ENCODE results near the gene NLGN1.

Gene NLGN1

GRCh38 chr3:174035328-174035886 is 637.9 kb downstream of the NLGN1 start:
- Histone ChIP-seq H3K36me3 (ENCODE audit: control insufficient read depth, insufficient read depth, low read length) (no peaks in the 10 kb centered on the region), H3K4me3 (replicated peaks; ENCODE audit: low read depth, low read length) (no peak overlapping the region), H3K27me3 (replicated peaks; ENCODE audit: control insufficient read depth, insufficient read depth, low read length) (no peaks in the 10 kb centered on the region)
- no peak for DNase-seq (ENCODE audit: extremely low read depth, insufficient read length)
- TF ChIP-seq CTCF (IDR thresholded peaks at IDR 0.05; ENCODE audit: insufficient read depth, low read length, poor library complexity, severe bottlenecking): no peak

- no peaks in the 10 kb centered on the region for H3K27me3 ChIP-seq (replicated peaks; ENCODE audit: control insufficient read depth, insufficient read depth, low read length)
- DNase-seq (ENCODE audit: extremely low read depth, insufficient read length): no peak
- H3K36me3 ChIP-seq (ENCODE audit: control insufficient read depth, insufficient read depth, low read length): no peaks in the 10 kb centered on the region
- no peak for TF ChIP-seq CTCF (IDR thresholded peaks at IDR 0.05; ENCODE audit: insufficient read depth, low read length, poor library complexity, severe bottlenecking)
- no peak overlapping the region for H3K4me3 ChIP-seq (replicated peaks; ENCODE audit: low read depth, low read length)
Observed at GRCh38 chr3:174046311-174046710, 648.8 kb downstream of the NLGN1 start.

- DNase-seq (ENCODE audit: extremely low read depth, insufficient read length): no peak
- no peak for TF ChIP-seq CTCF (IDR thresholded peaks at IDR 0.05; ENCODE audit: insufficient read depth, low read length, poor library complexity, severe bottlenecking)
- Histone ChIP-seq H3K27me3 (replicated peaks; ENCODE audit: control insufficient read depth, insufficient read depth, low read length) (no peaks in the 10 kb centered on the region), H3K4me3 (replicated peaks; ENCODE audit: low read depth, low read length) (no peak overlapping the region), H3K36me3 (ENCODE audit: control insufficient read depth, insufficient read depth, low read length) (no peaks in the 10 kb centered on the region)
Observed at GRCh38 chr3:174049472-174049871, 651.9 kb downstream of the NLGN1 start.

- TF ChIP-seq CTCF (IDR thresholded peaks at IDR 0.05; ENCODE audit: insufficient read depth, low read length, poor library complexity, severe bottlenecking): no peak
- Histone ChIP-seq H3K27me3 (replicated peaks; ENCODE audit: control insufficient read depth, insufficient read depth, low read length) (no peaks in the 10 kb centered on the region), H3K4me3 (replicated peaks; ENCODE audit: low read depth, low read length) (no peak overlapping the region), H3K36me3 (ENCODE audit: control insufficient read depth, insufficient read depth, low read length) (no peaks in the 10 kb centered on the region)
- DNase-seq (ENCODE audit: extremely low read depth, insufficient read length): no peak
Observed at GRCh38 chr3:174051191-174051590, 653.6 kb downstream of the NLGN1 start.

- no peaks in the 10 kb centered on the region for H3K36me3 ChIP-seq (ENCODE audit: control insufficient read depth, insufficient read depth, low read length)
- H3K27me3 ChIP-seq (replicated peaks; ENCODE audit: control insufficient read depth, insufficient read depth, low read length): no peaks in the 10 kb centered on the region
- TF ChIP-seq CTCF (IDR thresholded peaks at IDR 0.05; ENCODE audit: insufficient read depth, low read length, poor library complexity, severe bottlenecking): no peak
- DNase-seq (ENCODE audit: extremely low read depth, insufficient read length): no peak
- no peak overlapping the region for H3K4me3 ChIP-seq (replicated peaks; ENCODE audit: low read depth, low read length)
Observed at GRCh38 chr3:174058804-174059203, 661.3 kb downstream of the NLGN1 start.

- no peak for DNase-seq (ENCODE audit: extremely low read depth, insufficient read length)
- Histone ChIP-seq H3K4me3 (replicated peaks; ENCODE audit: low read depth, low read length) (no peak overlapping the region), H3K36me3 (ENCODE audit: control insufficient read depth, insufficient read depth, low read length) (no peaks in the 10 kb centered on the region), H3K27me3 (replicated peaks; ENCODE audit: control insufficient read depth, insufficient read depth, low read length) (no peaks in the 10 kb centered on the region)
- no peak for TF ChIP-seq CTCF (IDR thresholded peaks at IDR 0.05; ENCODE audit: insufficient read depth, low read length, poor library complexity, severe bottlenecking)
Observed at GRCh38 chr3:174060431-174060830, 662.9 kb downstream of the NLGN1 start.

Measured in GM06990 (cell line).